ENCODE data around the gene PARP15. TPM values are rescaled to one million over a fixed set of nuclear protein-coding genes. Genes with fewer than 3 reads are reported as not detected.

The PARP15 gene
- total and polyA plus RNA-seq, 2 of the 4 experiments (the other 2 are of a cell fraction), result 0.10 TPM; not detected in 1

- ChIA-PET CTCF (no interaction called here), POLR2A (ENCODE audit: unreplicated experiment) (no interaction called here)
- Histone ChIP-seq H3K18ac (ENCODE audit: low read depth, low read length) (no peak overlapping the region), H3K14ac (replicated peaks; ENCODE audit: low read depth, low read length) (no peak overlapping the region), H4K5ac (ENCODE audit: low read depth, low read length) (no peak overlapping the region), H4K91ac (ENCODE audit: insufficient read depth, low read depth, low read length) (no peak overlapping the region), H3K23ac (ENCODE audit: low read depth, low read length) (no peak overlapping the region), H2BK120ac (ENCODE audit: low read depth, low read length) (no peak overlapping the region), H3K9me3 (ENCODE audit: control insufficient read depth, insufficient read depth, low read length) (peaks cover 8% of the 10 kb centered on the region; the same call in 1 of the 2 replicates), H3K56ac (ENCODE audit: extremely low read depth, insufficient read depth, low read length) (no peak overlapping the region), H3K79me1 (ENCODE audit: low read depth in 1 of 2, low read length in 2 of 2) (no peaks in the 10 kb centered on the region), H3K27ac (ENCODE audit: insufficient read depth, low read length) (no peak overlapping the region), H2AK5ac (ENCODE audit: low read depth, low read length) (no peak overlapping the region), H3K4me2 (ENCODE audit: low read depth, low read length) (no peak overlapping the region), H3K4ac (ENCODE audit: low read depth, low read length) (no peak overlapping the region), H3K27me3 (ENCODE audit: control insufficient read depth, insufficient read depth, low read length) (peaks cover 4% of the 10 kb centered on the region), H2AK9ac (replicated peaks; ENCODE audit: low read depth, low read length, poor library complexity) (no peak overlapping the region), H2BK5ac (ENCODE audit: low read depth, low read length, poor library complexity, severe bottlenecking) (no peak overlapping the region), H3K36me3 (ENCODE audit: control insufficient read depth, insufficient read depth, low read length) (no peaks in the 10 kb centered on the region), H2AFZ (replicated peaks; ENCODE audit: low read length, poor library complexity) (no peak overlapping the region), H3K9ac (ENCODE audit: low read depth, low read length) (no peak overlapping the region), H3K4me1 (ENCODE audit: control insufficient read depth, insufficient read depth, low read length) (peaks cover 2% of the 10 kb centered on the region; the same call in 1 of the 2 replicates), H2BK15ac (ENCODE audit: low read depth, low read length) (no peak overlapping the region), H3K9me1 (ENCODE audit: insufficient read depth, low read length) (0 out of 2 replicates have a peak, but pooled peaks cover 4% of the 10 kb centered on the region), H2BK20ac (ENCODE audit: low read depth, low read length) (no peak overlapping the region), H4K20me1 (ENCODE audit: insufficient read depth, low read length) (no peaks in the 10 kb centered on the region), H4K8ac (ENCODE audit: low read depth in 2 of 2, low read length in 2 of 2) (no peak overlapping the region), H3K4me3 (ENCODE audit: insufficient read depth, low read depth, low read length) (no peak overlapping the region)
- in situ Hi-C loops (cut with MboI; ENCODE audit: low sequenced_read_pairs) (no loop called here), intact Hi-C loops (cut with micrococcal nuclease) (no loop called here), dilution Hi-C loops (cut with HindIII; ENCODE audit: low sequenced_read_pairs, unreplicated experiment) (no loop called here)
- TF ChIP-seq RCOR1 (IDR thresholded peaks at IDR 0.05; ENCODE audit: insufficient replicate concordance, low read length) (no peak), USF2 (IDR thresholded peaks at IDR 0.05; ENCODE audit: low read depth, low read length) (no peak), CTCF (conservative IDR thresholded peaks at IDR 0.05; ENCODE audit: low read depth, low read length) (no peak), MAZ (IDR thresholded peaks at IDR 0.05; ENCODE audit: borderline replicate concordance, low read depth, low read length) (no peak), RAD21 (IDR thresholded peaks at IDR 0.05; ENCODE audit: low read length) (no peak), CHD1 (IDR thresholded peaks at IDR 0.05; ENCODE audit: low read depth, low read length) (no peak), NFE2L2 (IDR thresholded peaks at IDR 0.05; ENCODE audit: low read depth, low read length) (no peak), BHLHE40 (IDR thresholded peaks at IDR 0.05; ENCODE audit: low read depth, low read length) (no peak), FOS (IDR thresholded peaks at IDR 0.05; ENCODE audit: low read depth, low read length) (no peak), MAFK (IDR thresholded peaks at IDR 0.05; ENCODE audit: low read depth, low read length) (no peak), MXI1 (IDR thresholded peaks at IDR 0.05; ENCODE audit: borderline replicate concordance, low read depth, low read length) (no peak), RFX5 (IDR thresholded peaks at IDR 0.05; ENCODE audit: low read depth, low read length) (no peak), ELK1 (IDR thresholded peaks at IDR 0.05; ENCODE audit: borderline replicate concordance, low read depth, low read length) (no peak), POLR2A (IDR thresholded peaks at IDR 0.05; ENCODE audit: low read depth, low read length) (no peak), CEBPB (IDR thresholded peaks at IDR 0.05; ENCODE audit: low read depth, low read length) (no peak), SMC3 (IDR thresholded peaks at IDR 0.05; ENCODE audit: low read depth, low read length) (no peak)
- BruUV-seq (replicated peaks), result no TSS peak
- DNase-seq (no peak), ATAC-seq (ENCODE audit: low read depth) (no peak)
Measured at GRCh38 chr3:122665881-122666280, 88.4 kb downstream of the PARP15 start.
